Measurements from ENCODE around the gene HIC1. TPM values are rescaled to one million over a fixed set of nuclear protein-coding genes. Genes with fewer than 3 reads are reported as not detected.

The HIC1 gene
- total RNA-seq, 1 donor from 2014 or later, result 1.3 TPM

DNA sequence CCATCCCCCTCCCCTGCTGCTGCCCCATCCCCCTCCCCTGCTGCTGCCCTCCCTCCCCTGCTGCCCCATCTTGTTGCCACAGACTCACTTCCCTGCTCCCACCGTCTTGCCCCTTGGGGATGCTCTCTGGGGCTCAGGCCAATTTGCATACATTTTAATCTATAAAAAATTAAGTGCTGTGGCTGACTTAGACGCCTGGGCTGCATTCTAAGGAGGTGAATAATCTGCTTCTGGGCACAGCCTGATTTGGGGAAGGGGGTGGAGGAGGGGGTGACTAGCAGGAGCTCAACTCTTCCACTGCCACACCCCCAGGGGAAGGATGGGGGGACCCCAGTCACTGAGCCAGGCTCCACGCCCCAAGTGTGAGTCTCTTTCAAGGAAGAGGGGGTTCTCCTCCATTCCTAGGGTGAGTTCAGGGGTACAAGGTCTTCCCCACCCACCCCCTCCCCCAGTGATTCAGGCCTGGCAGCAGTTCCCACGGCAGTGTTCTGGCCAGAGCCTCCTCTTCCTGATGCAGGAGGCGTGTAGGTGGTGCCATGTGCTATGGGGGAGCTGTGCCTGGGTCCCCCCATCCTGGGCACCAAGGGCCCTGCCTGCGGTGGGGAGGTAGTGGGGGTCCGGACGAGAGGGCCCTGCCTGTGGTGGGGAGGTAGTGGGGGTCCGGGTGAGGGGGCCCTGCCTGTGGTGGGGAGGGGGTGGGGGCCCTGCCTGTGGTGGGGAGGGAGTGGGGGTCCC, 19.9 kb upstream of the HIC1 start:
- TF ChIP-seq, protein P1, sequence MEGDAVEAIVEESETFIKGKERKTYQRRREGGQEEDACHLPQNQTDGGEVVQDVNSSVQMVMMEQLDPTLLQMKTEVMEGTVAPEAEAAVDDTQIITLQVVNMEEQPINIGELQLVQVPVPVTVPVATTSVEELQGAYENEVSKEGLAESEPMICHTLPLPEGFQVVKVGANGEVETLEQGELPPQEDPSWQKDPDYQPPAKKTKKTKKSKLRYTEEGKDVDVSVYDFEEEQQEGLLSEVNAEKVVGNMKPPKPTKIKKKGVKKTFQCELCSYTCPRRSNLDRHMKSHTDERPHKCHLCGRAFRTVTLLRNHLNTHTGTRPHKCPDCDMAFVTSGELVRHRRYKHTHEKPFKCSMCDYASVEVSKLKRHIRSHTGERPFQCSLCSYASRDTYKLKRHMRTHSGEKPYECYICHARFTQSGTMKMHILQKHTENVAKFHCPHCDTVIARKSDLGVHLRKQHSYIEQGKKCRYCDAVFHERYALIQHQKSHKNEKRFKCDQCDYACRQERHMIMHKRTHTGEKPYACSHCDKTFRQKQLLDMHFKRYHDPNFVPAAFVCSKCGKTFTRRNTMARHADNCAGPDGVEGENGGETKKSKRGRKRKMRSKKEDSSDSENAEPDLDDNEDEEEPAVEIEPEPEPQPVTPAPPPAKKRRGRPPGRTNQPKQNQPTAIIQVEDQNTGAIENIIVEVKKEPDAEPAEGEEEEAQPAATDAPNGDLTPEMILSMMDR (IDR thresholded peaks at IDR 0.05; ENCODE audit: insufficient read depth, low read length, severe bottlenecking), result no peak
- FAIRE-seq (no peak), DNase-seq (ENCODE audit: low read depth) (no peak)
- no peaks in the 10 kb centered on the region for H3K27me3 ChIP-seq (ENCODE audit: control insufficient read depth, insufficient read depth, low read length)
- no peak overlapping the region for H3K4me3 ChIP-seq (ENCODE audit: low read depth, low read length)
- peaks cover 18% of the 10 kb centered on the region for H3K36me3 ChIP-seq (ENCODE audit: control insufficient read depth, insufficient read depth, low read length)

DNA sequence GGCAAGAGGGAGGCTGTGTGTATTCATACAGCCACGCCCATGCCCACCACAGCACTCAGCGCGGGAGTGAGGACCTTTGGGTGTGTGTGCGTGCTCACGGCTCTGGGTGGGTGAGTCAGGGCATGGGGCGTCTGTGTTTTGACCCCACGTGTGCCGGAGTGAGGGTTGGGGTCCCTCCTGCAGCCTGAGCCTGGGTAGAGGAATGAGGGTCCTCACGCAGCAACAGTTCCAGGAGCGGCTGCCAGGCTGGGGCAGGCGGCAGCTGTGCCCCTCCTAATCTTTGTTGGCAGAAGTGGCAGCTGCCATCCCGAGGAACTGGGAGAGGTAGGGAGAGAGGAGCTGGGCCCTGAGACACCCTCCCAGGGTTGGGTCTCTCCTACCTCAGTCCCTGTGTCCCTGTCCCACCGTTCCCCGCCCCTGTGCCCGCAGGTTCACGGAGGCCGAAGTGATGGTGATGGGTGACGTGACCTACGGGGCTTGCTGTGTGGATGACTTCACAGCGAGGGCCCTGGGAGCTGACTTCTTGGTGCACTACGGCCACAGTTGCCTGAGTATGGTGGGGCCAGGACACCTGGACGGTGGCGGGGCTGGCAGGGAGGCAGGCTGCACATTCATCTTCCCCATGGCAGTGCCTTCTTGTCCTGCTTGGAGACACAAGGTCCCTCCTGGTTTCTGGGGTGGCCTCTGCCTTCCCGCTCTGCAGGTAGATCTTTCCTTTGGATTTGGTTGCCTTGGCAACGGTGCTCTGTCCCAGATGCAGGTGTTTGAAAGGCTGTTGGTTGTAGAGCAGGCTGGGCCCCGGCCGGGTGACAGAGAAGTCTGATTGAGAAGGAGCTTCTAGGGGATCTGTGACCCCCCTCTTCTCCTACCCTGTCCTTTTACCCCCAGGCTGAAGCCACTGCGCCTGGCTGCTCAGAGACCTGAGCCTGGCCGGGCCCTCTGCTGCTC, 19.1 kb upstream of the HIC1 start:
- FAIRE-seq (no peak), DNase-seq (ENCODE audit: low read depth) (no peak)
- Histone ChIP-seq H3K36me3 (ENCODE audit: control insufficient read depth, insufficient read depth, low read length) (peaks cover 18% of the 10 kb centered on the region), H3K4me3 (ENCODE audit: low read depth, low read length) (no peak overlapping the region), H3K27me3 (ENCODE audit: control insufficient read depth, insufficient read depth, low read length) (no peaks in the 10 kb centered on the region)
- TF ChIP-seq, protein P1 (IDR thresholded peaks at IDR 0.05; ENCODE audit: insufficient read depth, low read length, severe bottlenecking), result no peak

DNA sequence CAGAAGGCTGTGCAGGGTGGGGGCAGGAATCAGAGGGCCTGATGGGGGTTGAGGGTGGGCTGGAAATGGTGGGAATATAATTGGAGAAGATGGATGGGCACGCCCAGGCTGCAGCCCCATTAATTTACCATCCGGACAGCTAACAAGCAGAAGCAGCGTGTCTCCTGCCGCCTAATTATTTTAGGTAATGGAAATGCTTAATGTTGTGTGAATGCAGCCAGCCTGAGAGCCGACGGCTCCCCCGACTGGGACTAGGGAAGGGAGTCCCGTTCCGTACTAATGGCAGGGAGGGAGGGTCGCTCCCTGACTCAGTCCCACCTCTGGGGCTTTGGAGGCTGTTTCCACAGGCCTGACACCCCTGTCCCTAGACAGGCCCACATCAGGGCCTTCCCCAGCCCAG, 17.7 kb upstream of the HIC1 start:
- Histone ChIP-seq H3K27me3 (ENCODE audit: control insufficient read depth, insufficient read depth, low read length) (no peaks in the 10 kb centered on the region), H3K36me3 (ENCODE audit: control insufficient read depth, insufficient read depth, low read length) (peaks cover 18% of the 10 kb centered on the region), H3K4me3 (ENCODE audit: low read depth, low read length) (no peak overlapping the region)
- DNase-seq (ENCODE audit: low read depth), result no peak
- FAIRE-seq, result no peak
- TF ChIP-seq, protein P1 (IDR thresholded peaks at IDR 0.05; ENCODE audit: insufficient read depth, low read length, severe bottlenecking), result no peak

DNA sequence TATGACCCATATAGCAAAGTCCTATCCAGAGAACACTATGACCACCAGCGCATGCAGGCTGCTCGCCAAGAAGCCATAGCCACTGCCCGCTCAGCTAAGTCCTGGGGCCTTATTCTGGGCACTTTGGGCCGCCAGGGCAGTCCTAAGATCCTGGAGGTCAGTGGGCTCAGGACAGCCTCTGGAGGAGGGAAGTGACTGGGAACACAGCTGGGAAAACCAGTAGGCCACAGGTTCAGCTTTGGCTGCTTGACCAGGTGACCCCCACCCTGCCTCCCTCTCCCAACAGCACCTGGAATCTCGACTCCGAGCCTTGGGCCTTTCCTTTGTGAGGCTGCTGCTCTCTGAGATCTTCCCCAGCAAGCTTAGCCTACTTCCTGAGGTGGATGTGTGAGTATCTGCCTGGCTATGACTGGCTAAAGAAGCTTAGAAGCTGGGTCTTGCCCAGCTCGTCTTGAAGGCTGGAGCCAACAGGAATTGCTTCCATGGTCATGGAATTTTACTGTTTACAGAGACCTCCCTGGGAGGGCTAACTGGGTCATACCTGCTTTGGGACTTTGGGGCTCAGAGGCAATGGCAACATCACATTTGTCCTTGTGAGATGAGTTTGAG, 14.6 kb upstream of the HIC1 start:
- FAIRE-seq (no peak), DNase-seq (ENCODE audit: low read depth) (no peak)
- Histone ChIP-seq H3K4me3 (ENCODE audit: low read depth, low read length) (no peak overlapping the region), H3K27me3 (ENCODE audit: control insufficient read depth, insufficient read depth, low read length) (no peaks in the 10 kb centered on the region), H3K36me3 (ENCODE audit: control insufficient read depth, insufficient read depth, low read length) (peaks cover 28% of the 10 kb centered on the region)
- TF ChIP-seq, protein P1 (IDR thresholded peaks at IDR 0.05; ENCODE audit: insufficient read depth, low read length, severe bottlenecking), result no peak

DNA sequence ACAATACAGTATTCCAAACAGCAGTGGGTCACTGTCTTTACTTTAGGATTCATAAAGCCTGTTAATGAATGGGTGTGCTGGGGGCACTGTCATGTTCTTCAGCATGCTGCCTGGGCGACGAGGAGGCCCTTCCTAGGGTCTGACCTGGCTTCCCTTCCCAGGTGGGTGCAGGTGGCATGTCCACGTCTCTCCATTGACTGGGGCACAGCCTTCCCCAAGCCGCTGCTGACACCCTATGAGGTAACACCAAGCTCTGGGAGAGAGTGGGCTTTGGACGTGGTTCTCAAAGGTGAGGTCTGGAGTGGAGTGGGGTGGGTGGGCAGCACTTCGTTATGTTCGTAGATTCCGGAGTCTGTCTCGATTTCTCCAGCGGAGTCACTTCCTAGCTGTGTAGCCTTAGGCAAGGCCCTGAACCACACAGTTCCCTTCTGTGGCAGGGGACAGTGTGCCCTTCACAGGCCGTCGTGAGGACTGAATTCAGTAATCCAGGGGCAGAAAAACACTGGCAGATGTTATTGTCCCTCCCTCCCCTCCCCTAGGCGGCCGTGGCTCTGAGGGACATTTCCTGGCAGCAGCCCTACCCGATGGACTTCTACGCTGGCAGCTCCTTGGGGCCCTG, 13.9 kb upstream of the HIC1 start:
- no peak for DNase-seq (ENCODE audit: low read depth)
- H3K36me3 ChIP-seq (ENCODE audit: control insufficient read depth, insufficient read depth, low read length), result peaks cover 24% of the 10 kb centered on the region
- TF ChIP-seq, protein P1 (IDR thresholded peaks at IDR 0.05; ENCODE audit: insufficient read depth, low read length, severe bottlenecking), result no peak

More for the DNA sequence above, 13.9 kb upstream of the HIC1 start:
- no peak for FAIRE-seq
- H3K4me3 ChIP-seq (ENCODE audit: low read depth, low read length), result peak overlapping the region; percentile 92
- H3K27me3 ChIP-seq (ENCODE audit: control insufficient read depth, insufficient read depth, low read length), result no peaks in the 10 kb centered on the region
